ENCODE results near the gene SYT2. TPM values are rescaled to one million over a fixed set of nuclear protein-coding genes. Genes with fewer than 3 reads are reported as not detected.

Gene SYT2
- total RNA-seq, 4 donors from 2014 or later = 0.23 to 0.59 TPM; not detected in 2

DNA sequence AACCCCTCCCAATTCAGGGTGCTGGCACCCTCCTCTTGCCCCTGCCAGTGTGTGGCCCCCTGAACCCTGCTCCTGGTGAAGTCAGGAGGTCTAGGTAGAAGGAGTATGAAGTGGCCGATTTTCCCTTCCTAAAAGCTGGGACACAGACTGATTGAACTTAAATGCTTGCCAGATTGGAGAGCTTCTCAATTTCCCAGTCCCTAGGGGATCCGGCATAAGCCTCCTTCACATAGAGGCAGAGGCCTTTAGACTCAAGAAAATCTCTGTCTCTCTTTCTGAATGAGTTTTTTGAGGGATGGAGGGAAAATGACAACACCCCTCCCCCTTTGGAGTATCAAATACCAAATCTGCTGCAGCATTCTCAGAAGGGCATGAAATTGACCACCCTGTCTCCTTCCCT is 51.5 kb downstream of the SYT2 start:
- Histone ChIP-seq H3K27me3 (peaks cover 73% of the 10 kb centered on the region), H3K9me3 (no peaks in the 10 kb centered on the region), H3K36me3 (no peaks in the 10 kb centered on the region), H3K4me3 (no peak overlapping the region), H3K27ac (no peak overlapping the region), H3K4me1 (no peaks in the 10 kb centered on the region)
- WGBS, 2 donors (ENCODE audit: low coverage in 1 of 2) = 34% methylated on average over 2 of the region's 2 CpGs; no CpG with 5 or more reads in 1 of the 2 donors
- no peak for ATAC-seq
- TF ChIP-seq POLR2AphosphoS5 (IDR thresholded peaks at IDR 0.05) (no peak), POLR2A (IDR thresholded peaks at IDR 0.05) (no peak), EP300 (IDR thresholded peaks at IDR 0.05) (no peak)
- TF ChIP-seq, protein P1, sequence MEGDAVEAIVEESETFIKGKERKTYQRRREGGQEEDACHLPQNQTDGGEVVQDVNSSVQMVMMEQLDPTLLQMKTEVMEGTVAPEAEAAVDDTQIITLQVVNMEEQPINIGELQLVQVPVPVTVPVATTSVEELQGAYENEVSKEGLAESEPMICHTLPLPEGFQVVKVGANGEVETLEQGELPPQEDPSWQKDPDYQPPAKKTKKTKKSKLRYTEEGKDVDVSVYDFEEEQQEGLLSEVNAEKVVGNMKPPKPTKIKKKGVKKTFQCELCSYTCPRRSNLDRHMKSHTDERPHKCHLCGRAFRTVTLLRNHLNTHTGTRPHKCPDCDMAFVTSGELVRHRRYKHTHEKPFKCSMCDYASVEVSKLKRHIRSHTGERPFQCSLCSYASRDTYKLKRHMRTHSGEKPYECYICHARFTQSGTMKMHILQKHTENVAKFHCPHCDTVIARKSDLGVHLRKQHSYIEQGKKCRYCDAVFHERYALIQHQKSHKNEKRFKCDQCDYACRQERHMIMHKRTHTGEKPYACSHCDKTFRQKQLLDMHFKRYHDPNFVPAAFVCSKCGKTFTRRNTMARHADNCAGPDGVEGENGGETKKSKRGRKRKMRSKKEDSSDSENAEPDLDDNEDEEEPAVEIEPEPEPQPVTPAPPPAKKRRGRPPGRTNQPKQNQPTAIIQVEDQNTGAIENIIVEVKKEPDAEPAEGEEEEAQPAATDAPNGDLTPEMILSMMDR (IDR thresholded peaks at IDR 0.05) = no peak

DNA sequence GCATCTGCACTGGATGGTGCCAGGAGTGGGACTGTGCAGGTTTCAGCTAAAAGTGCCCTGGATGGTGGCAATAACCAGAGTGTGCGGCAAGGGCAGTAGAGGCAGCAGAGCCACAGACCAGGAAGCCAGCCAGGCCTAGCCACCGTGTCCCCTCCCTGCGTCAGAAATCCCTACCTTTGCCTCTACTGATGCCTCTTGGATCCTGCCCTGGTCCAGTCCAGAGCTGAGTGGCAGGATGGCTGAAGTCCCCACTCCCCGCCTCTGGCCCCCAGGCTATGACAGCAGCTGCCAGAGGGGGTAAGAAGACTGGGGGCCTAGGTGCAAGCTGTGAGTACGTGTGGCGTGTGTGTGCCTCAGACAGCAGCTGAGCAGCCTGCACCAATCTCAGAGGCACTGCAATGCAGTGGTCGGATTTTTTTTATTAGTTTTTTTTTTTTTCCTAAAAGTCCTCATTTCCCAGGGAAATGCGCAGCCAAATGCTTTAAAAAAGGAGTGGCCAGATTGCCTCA is 51.9 kb downstream of the SYT2 start:
- no CpG with 5 or more reads among the region's 8 CpGs for WGBS, 2 donors (ENCODE audit: low coverage in 1 of 2)
- no peak overlapping the region for H3K4me3 ChIP-seq
- no peaks in the 10 kb centered on the region for H3K36me3 ChIP-seq
- TF ChIP-seq, protein P1 (IDR thresholded peaks at IDR 0.05) = no peak
- no peak for TF ChIP-seq POLR2AphosphoS5 (IDR thresholded peaks at IDR 0.05)
- TF ChIP-seq POLR2A (IDR thresholded peaks at IDR 0.05) = no peak
- no peak for TF ChIP-seq EP300 (IDR thresholded peaks at IDR 0.05)
- H3K27me3 ChIP-seq = peaks cover 74% of the 10 kb centered on the region
- H3K9me3 ChIP-seq = no peaks in the 10 kb centered on the region
- no peaks in the 10 kb centered on the region for H3K4me1 ChIP-seq
- no peak overlapping the region for H3K27ac ChIP-seq
- no peak for ATAC-seq

DNA sequence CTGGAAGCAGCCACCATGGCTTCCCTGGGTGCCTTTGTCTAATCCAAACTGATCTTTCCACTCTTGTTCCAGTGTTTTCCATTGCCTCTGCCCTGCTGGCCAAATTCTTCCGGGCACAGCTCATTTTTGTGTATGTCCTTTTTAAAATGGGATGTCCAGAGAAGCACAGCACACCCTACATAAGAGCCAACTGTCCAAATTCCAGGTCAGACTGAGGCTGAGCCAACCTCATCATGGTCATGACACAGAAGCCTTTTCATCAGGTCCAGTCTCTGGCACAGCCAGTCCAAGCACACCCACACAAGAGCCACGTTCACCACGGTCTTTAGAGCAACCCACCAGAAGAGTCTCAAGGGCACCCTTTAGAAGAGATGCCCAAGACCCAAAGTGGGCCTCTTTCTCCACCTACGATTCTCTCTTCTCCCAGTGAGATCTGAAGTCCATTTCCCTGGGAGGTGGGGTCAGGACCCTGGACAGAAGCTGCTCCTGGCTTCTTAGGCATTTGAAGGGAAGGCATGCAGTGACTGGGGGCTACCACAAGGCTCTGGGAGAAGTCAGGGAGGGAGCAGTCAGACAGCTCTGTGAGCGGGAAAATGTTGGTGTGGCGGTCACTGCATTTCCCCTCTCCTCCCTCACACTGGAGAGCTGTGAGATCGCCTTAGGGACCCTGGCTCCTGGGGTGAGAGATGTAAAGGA is 53.2 kb downstream of the SYT2 start:
- WGBS, 2 donors (ENCODE audit: low coverage in 1 of 2) = 34 to 43% methylated on average over 4 to 5 of the region's 7 CpGs
- H3K9me3 ChIP-seq = no peaks in the 10 kb centered on the region
- H3K27ac ChIP-seq = no peak overlapping the region
- no peaks in the 10 kb centered on the region for H3K36me3 ChIP-seq
- no peak for TF ChIP-seq EP300 (IDR thresholded peaks at IDR 0.05)
- no peak for TF ChIP-seq POLR2AphosphoS5 (IDR thresholded peaks at IDR 0.05)
- no peak for TF ChIP-seq POLR2A (IDR thresholded peaks at IDR 0.05)
- TF ChIP-seq, protein P1 (IDR thresholded peaks at IDR 0.05) = no peak
- ATAC-seq = no peak
- H3K4me3 ChIP-seq = no peak overlapping the region
- peaks cover 71% of the 10 kb centered on the region for H3K27me3 ChIP-seq
- H3K4me1 ChIP-seq = no peaks in the 10 kb centered on the region

DNA sequence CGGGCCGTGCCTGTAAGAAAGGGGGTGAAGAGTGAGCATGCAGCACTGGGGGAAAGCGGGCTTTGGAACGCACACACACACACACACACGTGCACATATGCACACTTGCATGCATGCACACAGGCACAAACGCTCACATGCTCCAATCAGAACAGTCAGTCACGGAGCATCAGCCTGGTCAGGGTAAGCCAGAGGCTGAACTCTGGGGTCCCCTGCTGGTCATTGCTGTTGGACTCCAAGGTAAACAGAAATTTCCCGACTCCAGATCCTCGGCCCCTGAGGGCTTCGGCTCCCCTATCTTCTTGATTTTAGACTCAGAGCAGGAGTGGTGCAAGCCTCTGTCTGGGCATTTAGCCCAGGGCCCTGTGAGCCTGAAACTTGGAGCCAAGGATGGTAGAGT is 54.2 kb downstream of the SYT2 start:
- no peaks in the 10 kb centered on the region for H3K9me3 ChIP-seq
- TF ChIP-seq EP300 (IDR thresholded peaks at IDR 0.05) (no peak), POLR2A (IDR thresholded peaks at IDR 0.05) (no peak), POLR2AphosphoS5 (IDR thresholded peaks at IDR 0.05) (no peak)
- TF ChIP-seq, protein P1 (IDR thresholded peaks at IDR 0.05) = no peak
- H3K36me3 ChIP-seq = no peaks in the 10 kb centered on the region
- H3K4me3 ChIP-seq = no peak overlapping the region
- H3K4me1 ChIP-seq = no peaks in the 10 kb centered on the region
- 47 to 78% methylated on average over 3 to 9 of the region's 10 CpGs for WGBS, 2 donors (ENCODE audit: low coverage in 1 of 2)
- H3K27me3 ChIP-seq = peaks cover 63% of the 10 kb centered on the region
- ATAC-seq = no peak
- H3K27ac ChIP-seq = no peak overlapping the region

DNA sequence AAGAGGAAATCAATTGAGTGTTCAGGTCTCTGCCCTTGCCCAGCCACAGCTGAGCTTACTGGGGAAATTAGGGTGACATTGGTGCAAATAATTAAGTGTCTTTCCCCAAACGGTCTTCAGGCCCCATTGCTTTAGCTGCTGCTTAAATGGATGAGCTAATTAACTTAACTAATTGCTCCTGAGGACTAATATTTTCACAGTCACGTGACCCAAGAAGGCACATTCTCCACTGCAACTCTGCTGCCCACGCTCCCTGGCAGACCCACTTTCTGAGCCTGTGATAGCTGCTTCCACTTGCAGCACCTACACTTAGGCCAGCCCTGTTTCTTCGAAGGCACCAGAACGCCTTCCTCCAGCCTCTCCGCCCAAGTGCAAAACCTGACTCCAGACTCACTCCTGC is 56.2 kb downstream of the SYT2 start:
- Histone ChIP-seq H3K4me1 (no peaks in the 10 kb centered on the region), H3K36me3 (no peaks in the 10 kb centered on the region), H3K4me3 (no peak overlapping the region), H3K27me3 (peaks cover 64% of the 10 kb centered on the region), H3K9me3 (no peaks in the 10 kb centered on the region), H3K27ac (no peak overlapping the region)
- 43 to 70% methylated on average over 3 to 4 of the region's 6 CpGs for WGBS, 2 donors (ENCODE audit: low coverage in 1 of 2)
- no peak for TF ChIP-seq POLR2A (IDR thresholded peaks at IDR 0.05)
- TF ChIP-seq EP300 (IDR thresholded peaks at IDR 0.05) = no peak
- no peak for TF ChIP-seq POLR2AphosphoS5 (IDR thresholded peaks at IDR 0.05)
- TF ChIP-seq, protein P1 (IDR thresholded peaks at IDR 0.05) = no peak
- no peak for ATAC-seq

Measured in gastroesophageal sphincter (tissue), 4 donors.